ENCODE results near the gene CCDC148. TPM values are rescaled to one million over a fixed set of nuclear protein-coding genes. Genes with fewer than 3 reads are reported as not detected.

CCDC148 gene
- total and polyA plus RNA-seq, 2 donors (not counting 1 experiment from before 2014, with no cell fraction given): not detected

GRCh38 chr2:158505448-158505934, 48.9 kb upstream of the CCDC148 start:
- no peaks in the 10 kb centered on the region for H3K79me2 ChIP-seq (ENCODE audit: control insufficient read depth, insufficient read depth, low read length)
- no peak overlapping the region for H3K9ac ChIP-seq (ENCODE audit: low read length)
- no peak overlapping the region for H3K4me3 Mint-ChIP-seq

GRCh38 chr2:158504088-158504487, 47.5 kb upstream of the CCDC148 start:
- ATAC-seq (ENCODE audit: low read depth) (no peak), DNase-seq (no peak)
- ChIA-PET POLR2A (no interaction called here), CTCF (interaction anchor here (0.7 kb wide), 1 partner anchor 227 kb away, joined by 3 read pairs; no protein-coding TSS in a partner anchor)
- H4K20me1 ChIP-seq (ENCODE audit: control insufficient read depth, insufficient read depth, low read length, poor library complexity, severe bottlenecking): no peaks in the 10 kb centered on the region
- no peak overlapping the region for H3K4me2 ChIP-seq (replicated peaks; ENCODE audit: low read depth, low read length, poor library complexity, severe bottlenecking)
- H3K27me3 ChIP-seq (replicated peaks in 1 of 4; ENCODE audit: control extremely low read depth in 1 of 4, control insufficient read depth in 3 of 4, insufficient read depth in 4 of 4, low read length in 3 of 4): no peaks in the 10 kb centered on the region
- no peaks in the 10 kb centered on the region for H3K9me3 Mint-ChIP-seq (ENCODE audit: insufficient read depth)
- no peaks in the 10 kb centered on the region for H3K4me1 ChIP-seq (ENCODE audit: control insufficient read depth in 2 of 2, insufficient read depth in 2 of 2, low read length in 2 of 2)
- no peaks in the 10 kb centered on the region for H3K9me3 ChIP-seq (ENCODE audit: control extremely low read depth in 1 of 3, control insufficient read depth in 2 of 3, insufficient read depth in 1 of 3, low read length in 2 of 3)
- no peak overlapping the region for H3K4me3 Mint-ChIP-seq
- H3K27me3 Mint-ChIP-seq: no peaks in the 10 kb centered on the region
- no peak overlapping the region for H3K9ac ChIP-seq (ENCODE audit: low read length)
- no peak overlapping the region for H2AFZ ChIP-seq (ENCODE audit: insufficient read depth, low read depth, low read length, poor library complexity, severe bottlenecking)
- no peaks in the 10 kb centered on the region for H3K79me2 ChIP-seq (ENCODE audit: control insufficient read depth, insufficient read depth, low read length)
- no peak overlapping the region for H3K4me3 ChIP-seq (ENCODE audit: control extremely low read depth in 1 of 5, extremely low read depth in 1 of 5, insufficient read depth in 1 of 5, low read depth in 2 of 5, low read length in 4 of 5)
- H3K4me1 Mint-ChIP-seq: no peaks in the 10 kb centered on the region
- no peaks in the 10 kb centered on the region for H3K36me3 ChIP-seq (replicated peaks in 1 of 2; ENCODE audit: control extremely low read depth in 1 of 2, control insufficient read depth in 1 of 2, extremely low read depth in 1 of 2, insufficient read depth in 2 of 2, low read length in 1 of 2)
- intact Hi-C loops (cut with micrococcal nuclease): no loop called here
- H3K27ac Mint-ChIP-seq: no peak overlapping the region
- 70% methylated on average over 2 of the region's 3 CpGs for WGBS (ENCODE audit: insufficient coverage)
- H3K27ac ChIP-seq (ENCODE audit: low read length in 2 of 2): no peak overlapping the region
- TF ChIP-seq CTCF (IDR thresholded peaks at IDR 0.05) (no peak), EZH2 (IDR thresholded peaks at IDR 0.05; ENCODE audit: borderline replicate concordance, insufficient read depth, low read depth, low read length, poor library complexity, severe bottlenecking) (no peak)

More at GRCh38 chr2:158505448-158505934, 48.9 kb upstream of the CCDC148 start:
- Histone ChIP-seq H3K9me3 (ENCODE audit: control extremely low read depth in 1 of 3, control insufficient read depth in 2 of 3, insufficient read depth in 1 of 3, low read length in 2 of 3) (no peaks in the 10 kb centered on the region), H2AFZ (ENCODE audit: insufficient read depth, low read depth, low read length, poor library complexity, severe bottlenecking) (no peak overlapping the region), H3K27ac (ENCODE audit: low read length in 2 of 2) (no peak overlapping the region), H3K4me2 (replicated peaks; ENCODE audit: low read depth, low read length, poor library complexity, severe bottlenecking) (no peak overlapping the region), H3K36me3 (replicated peaks in 1 of 2; ENCODE audit: control extremely low read depth in 1 of 2, control insufficient read depth in 1 of 2, extremely low read depth in 1 of 2, insufficient read depth in 2 of 2, low read length in 1 of 2) (no peaks in the 10 kb centered on the region), H4K20me1 (ENCODE audit: control insufficient read depth, insufficient read depth, low read length, poor library complexity, severe bottlenecking) (no peaks in the 10 kb centered on the region), H3K4me1 (ENCODE audit: control insufficient read depth in 2 of 2, insufficient read depth in 2 of 2, low read length in 2 of 2) (no peaks in the 10 kb centered on the region), H3K4me3 (ENCODE audit: control extremely low read depth in 1 of 5, extremely low read depth in 1 of 5, insufficient read depth in 1 of 5, low read depth in 2 of 5, low read length in 4 of 5) (no peak overlapping the region), H3K27me3 (replicated peaks in 1 of 4; ENCODE audit: control extremely low read depth in 1 of 4, control insufficient read depth in 3 of 4, insufficient read depth in 4 of 4, low read length in 3 of 4) (no peaks in the 10 kb centered on the region)
- 92% methylated on average over 2 of the region's 4 CpGs for WGBS (ENCODE audit: insufficient coverage)
- DNase-seq (no peak), ATAC-seq (ENCODE audit: low read depth) (no peak)
- Mint-ChIP-seq H3K27ac (no peak overlapping the region), H3K9me3 (ENCODE audit: insufficient read depth) (no peaks in the 10 kb centered on the region), H3K27me3 (no peaks in the 10 kb centered on the region), H3K4me1 (no peaks in the 10 kb centered on the region)
- intact Hi-C loops (cut with micrococcal nuclease): no loop called here
- ChIA-PET CTCF (no interaction called here), POLR2A (no interaction called here)
- no peak for TF ChIP-seq EZH2 (IDR thresholded peaks at IDR 0.05; ENCODE audit: borderline replicate concordance, insufficient read depth, low read depth, low read length, poor library complexity, severe bottlenecking)
- no peak for TF ChIP-seq CTCF (IDR thresholded peaks at IDR 0.05)
